GM12892 (cell line): Measurements from ENCODE around the gene TRIOBP.
"Not testable (repeated sequence)": the region's sequence is repeated elsewhere in the genome, so short reads cannot be mapped to it uniquely, and the experiment has no call there.

ENCODE experiments used
- DNase-seq: peaks from one replicate; pipeline ENCODE4 v3.0.0; 2011; ENCODE audit not compliant: insufficient read length
- FAIRE-seq: peaks from 2 replicates; lab custom pipeline; 2011; peaks lifted over from hg19 to GRCh38; lab: Jason Lieb, UNC
- POLR2A ChIP-seq: IDR thresholded peaks from 2 replicates; pipeline ENCODE4 v1.6.1; 2011; ENCODE audit warnings: low read depth, low read length, control low read depth
- POLR2AphosphoS5 ChIP-seq: IDR thresholded peaks from 2 replicates; pipeline ENCODE4 v1.6.1; 2011; ENCODE audit warnings: low read depth, low read length, control low read depth
- TAF1 ChIP-seq: IDR thresholded peaks from 2 replicates; pipeline ENCODE4 v1.6.1; 2011; ENCODE audit warnings: low read depth, mild to moderate bottlenecking, control low read depth, low read length, borderline replicate concordance

TRIOBP gene

DNA sequence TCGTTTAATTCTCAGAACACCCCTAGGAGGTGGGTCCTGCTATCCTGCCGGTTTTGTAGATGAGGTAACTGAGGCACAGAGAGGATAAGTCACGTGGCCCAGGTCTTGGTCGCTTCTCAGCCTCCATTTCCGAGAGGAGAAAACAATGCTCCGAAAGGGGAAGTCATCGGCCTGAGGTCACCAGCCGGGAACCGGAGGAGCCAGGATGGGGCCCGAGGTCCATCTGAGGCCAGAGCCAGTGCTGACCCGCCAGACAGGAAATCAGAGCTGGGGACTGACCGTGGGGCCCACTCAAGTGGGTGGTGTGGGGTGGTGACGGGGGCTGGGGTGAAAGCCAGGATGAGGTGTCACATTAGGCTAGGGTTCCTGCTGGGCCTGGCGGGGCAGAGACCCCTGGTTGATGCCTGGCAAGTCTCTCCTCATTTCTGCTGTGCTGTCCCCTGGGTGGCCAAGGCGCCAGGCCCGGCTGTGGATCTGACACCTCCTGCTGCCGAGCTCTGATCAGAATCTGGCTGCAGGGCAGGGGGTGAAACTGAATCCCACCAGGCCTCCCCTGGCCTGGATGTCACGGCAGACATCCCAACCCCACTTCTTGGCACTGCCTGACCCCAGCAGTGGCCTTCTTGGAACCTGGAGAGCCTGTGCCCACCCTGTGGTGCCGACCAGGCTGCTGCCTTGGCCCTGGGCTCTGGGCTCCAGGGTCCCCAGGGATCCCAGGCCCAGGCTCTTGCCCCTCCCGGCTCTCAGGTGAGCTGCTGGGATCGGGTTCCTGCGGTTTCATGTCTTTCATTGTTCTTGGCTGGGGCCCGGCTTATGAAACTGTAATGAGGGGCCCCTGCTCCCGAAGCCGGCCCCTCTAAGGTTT, 12.0 kb downstream of the TRIOBP start:
- DNase-seq (no peak), FAIRE-seq (no peak)
- TF ChIP-seq POLR2AphosphoS5 (no peak), TAF1 (no peak), POLR2A (no peak)

DNA sequence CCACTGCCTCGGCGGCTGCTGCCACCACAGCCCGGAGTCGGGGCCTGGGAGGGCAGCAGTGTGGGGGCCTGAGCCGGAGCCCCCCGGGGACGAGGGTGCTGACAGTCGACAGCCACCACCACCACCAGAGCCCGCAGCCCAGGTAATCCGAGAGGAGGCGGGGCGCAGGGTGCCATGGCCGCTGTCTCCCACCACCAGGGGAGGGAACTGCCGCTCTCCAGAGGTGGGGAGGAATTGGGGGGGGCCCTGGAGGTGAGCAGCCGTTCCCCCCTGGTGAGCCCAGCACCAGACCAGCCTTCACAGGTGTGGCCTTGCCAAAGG, 12.6 kb downstream of the TRIOBP start:
- TF ChIP-seq TAF1 (no peak), POLR2AphosphoS5 (no peak), POLR2A (no peak)
- no peak for DNase-seq
- no peak for FAIRE-seq

DNA sequence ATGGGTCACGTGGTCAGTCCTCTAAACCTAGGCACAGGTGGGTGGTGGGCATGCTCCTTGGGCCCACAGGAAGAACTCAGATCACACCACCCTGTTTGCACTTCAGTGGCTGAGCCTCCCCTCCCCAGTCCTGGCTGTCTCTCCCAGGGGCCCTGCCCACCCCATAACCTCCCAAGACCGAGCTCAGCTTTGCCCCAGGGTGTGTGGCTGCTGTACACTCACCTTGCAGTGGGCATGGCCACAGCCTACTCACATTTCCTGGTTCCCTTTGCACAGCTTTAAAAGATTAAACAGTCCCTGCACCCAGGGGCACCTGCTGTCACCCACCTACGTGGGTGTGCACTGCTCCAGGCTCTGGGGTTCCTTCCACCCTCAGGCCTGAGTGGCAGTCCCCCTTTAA, 13.8 kb downstream of the TRIOBP start:
- TF ChIP-seq TAF1 = no peak
- TF ChIP-seq POLR2AphosphoS5 = no peak
- TF ChIP-seq POLR2A = no peak
- DNase-seq (no peak), FAIRE-seq (no peak)

DNA sequence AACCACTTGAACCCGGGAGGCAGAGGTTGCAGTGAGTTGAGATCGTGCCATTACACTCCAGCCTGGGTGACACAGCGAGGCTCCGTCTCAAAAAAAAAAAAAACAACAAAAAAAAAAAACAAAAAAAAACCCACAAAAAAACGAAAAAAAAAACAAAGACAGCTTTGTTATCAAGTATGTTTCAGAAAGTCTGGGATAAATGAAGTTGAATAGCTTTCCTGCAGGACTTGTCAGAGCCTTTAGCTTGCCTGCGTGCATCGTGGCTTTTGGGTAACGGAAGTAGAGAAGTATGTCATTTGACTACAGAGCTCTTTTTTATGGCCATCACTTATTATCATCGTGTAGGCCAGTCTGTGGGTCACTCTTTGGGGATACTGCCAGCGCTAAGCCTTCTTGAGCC, 14.6 kb downstream of the TRIOBP start:
- no peak for FAIRE-seq
- no peak for DNase-seq
- no peak for TF ChIP-seq POLR2AphosphoS5
- no peak for TF ChIP-seq TAF1
- no peak for TF ChIP-seq POLR2A

DNA sequence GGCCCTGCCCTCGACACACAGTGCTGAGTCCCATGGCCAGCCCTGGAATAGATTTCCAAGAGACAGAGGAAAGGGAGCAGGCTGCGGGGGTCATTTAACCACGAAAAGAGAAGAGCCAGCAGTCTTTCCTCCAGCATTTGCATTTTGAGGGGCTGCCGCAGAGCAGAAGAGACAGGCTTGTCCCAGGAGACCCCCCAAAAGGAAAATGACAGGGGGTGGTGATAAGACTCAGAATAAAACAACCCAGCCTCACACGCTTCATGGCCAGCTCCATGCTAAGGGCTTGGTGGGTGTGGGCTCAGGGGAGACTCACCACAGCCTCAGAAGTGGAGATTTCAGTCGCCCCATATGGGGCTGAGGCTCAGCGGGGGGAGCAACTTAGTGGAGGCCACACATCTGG, 16.9 kb downstream of the TRIOBP start:
- DNase-seq (no peak), FAIRE-seq (no peak)
- TF ChIP-seq TAF1 (no peak), POLR2AphosphoS5 (no peak), POLR2A (no peak)

DNA sequence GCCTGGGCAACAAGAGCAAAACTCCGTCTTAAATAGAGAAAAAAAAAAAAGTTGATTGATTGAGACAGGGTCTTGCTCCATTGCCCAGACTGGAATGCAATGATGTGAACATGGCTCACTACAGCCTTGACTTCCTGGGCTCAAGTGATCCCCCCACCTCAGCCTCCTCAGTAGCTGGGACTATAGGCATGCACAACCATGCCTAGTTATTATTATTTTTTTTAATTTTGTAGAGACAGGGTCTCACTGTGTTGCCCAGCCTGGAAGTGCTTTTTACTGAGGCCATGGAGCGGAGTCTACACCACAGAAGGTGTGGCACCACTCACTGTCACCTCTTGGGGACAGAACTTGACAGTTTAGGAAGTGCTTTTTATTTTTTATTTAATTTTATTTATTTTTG, 17.8 kb downstream of the TRIOBP start:
- DNase-seq = no peak
- FAIRE-seq = no peak
- no peak for TF ChIP-seq POLR2AphosphoS5
- TF ChIP-seq TAF1 = no peak

DNA sequence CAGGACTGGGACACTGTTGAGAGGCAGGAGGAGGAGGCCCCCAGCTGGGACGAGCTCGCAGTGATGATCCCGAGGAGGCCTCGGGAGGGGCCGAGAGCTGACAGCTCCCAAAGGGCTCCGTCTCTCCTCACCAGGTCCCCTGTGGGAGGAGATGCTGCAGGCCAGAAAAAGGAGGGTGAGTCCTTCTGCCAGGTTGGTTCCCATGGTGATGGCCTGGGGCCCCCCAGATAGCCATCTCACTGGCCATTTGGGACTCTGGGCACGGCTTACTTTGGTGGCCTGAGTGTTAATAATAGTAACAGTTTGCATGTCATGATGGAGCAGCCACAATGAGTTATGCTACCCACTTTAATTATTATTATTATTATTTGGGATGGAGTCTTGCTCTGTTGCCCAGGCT, 18.9 kb downstream of the TRIOBP start:
- TF ChIP-seq POLR2A (no peak), TAF1 (no peak), POLR2AphosphoS5 (no peak)
- FAIRE-seq (no peak), DNase-seq (no peak)

DNA sequence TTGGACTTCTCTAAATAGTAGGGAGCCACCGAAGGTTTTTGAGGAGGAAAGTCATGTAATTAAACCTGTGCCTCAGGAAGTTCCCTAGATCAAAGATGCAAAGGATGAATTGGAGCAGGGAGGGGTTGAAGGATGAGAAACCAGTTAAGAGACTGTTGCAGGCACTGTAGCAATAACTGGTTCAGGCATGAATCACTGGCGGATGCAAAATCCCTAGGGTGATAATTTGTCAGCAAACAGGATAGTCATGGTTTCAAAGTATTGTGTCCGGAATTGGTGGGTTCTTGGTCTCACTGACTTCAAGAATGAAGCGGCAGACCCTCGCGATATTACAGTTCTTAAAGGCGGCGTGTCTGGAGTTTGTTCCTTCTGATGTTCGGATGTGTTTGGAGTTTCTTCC, 19.9 kb downstream of the TRIOBP start:
- DNase-seq (no peak), FAIRE-seq (no peak)
- TF ChIP-seq POLR2AphosphoS5 (no peak), POLR2A (no peak), TAF1 (no peak)

DNA sequence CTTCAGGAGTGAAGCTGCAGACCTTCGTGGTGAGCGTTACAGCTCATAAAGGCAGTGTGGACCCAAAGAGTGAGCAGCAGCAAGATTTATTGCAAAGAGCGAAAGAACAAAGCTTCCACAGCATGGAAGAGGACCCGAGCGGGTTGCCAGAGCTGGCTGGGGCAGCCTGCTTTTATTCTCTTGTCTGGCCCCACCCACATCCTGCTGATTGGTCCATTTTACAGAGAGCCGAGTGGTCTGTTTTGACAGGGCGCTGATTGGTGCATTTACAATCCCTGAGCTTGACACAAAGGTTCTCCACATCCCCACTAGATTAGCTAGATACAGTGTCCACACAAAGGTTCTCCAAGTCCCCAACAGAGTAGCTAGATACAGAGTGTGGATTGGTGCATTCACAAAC, 20.4 kb downstream of the TRIOBP start:
- FAIRE-seq = not testable (repeated sequence)

DNA sequence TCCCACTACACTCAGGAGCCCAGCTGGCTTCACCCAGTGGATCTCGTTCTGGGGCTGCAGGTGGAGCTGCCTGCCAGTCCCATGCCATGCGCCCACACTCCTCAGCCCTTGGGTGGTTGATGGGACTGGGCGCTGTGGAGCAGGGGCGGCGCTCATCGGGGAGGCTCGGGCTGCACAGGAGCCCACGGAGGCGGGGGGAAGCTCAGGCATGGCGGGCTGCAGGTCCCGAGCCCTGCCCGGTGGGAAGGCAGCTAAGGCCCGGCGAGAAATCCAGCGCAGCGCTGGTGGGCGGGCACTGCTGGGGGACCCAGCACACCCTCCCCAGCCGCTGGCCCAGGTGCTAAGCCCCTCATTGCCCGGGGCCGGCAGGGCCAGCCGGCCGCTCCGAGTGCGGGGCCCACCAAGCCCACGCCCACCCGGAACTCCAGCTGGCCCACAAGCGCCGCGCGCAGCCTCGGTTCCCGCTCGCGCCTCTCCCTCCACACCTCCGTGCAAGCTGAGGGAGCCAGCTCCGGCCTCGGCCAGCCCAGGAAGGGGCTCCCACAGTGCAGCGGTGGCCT, 21.0 kb downstream of the TRIOBP start:
- not testable (repeated sequence) for FAIRE-seq, DNase-seq

More for the DNA sequence above, 20.4 kb downstream of the TRIOBP start:
- not testable (repeated sequence) for DNase-seq

DNA sequence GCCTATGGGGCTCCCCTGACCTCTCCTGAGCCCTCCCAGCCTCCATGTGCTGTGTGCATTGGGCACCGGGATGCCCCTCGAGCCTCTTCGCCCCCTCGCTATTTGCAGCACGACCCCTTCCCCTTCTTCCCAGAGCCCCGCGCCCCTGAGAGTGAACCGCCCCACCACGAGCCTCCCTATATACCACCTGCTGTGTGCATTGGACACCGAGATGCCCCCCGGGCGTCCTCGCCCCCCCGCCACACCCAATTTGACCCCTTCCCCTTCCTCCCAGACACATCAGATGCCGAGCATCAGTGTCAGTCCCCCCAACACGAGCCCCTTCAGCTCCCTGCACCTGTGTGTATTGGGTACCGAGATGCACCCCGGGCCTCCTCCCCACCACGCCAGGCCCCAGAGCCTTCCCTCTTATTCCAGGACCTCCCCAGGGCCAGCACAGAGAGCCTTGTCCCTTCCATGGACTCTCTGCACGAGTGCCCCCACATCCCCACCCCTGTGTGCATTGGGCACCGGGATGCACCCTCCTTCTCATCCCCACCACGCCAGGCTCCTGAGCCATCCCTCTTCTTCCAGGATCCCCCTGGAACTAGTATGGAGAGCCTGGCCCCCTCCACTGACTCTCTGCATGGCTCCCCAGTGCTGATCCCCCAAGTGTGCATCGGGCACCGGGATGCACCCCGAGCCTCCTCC, 28.8 kb downstream of the TRIOBP start:
- FAIRE-seq (no peak), DNase-seq (no peak)
- TF ChIP-seq TAF1 (no peak), POLR2A (no peak)

DNA sequence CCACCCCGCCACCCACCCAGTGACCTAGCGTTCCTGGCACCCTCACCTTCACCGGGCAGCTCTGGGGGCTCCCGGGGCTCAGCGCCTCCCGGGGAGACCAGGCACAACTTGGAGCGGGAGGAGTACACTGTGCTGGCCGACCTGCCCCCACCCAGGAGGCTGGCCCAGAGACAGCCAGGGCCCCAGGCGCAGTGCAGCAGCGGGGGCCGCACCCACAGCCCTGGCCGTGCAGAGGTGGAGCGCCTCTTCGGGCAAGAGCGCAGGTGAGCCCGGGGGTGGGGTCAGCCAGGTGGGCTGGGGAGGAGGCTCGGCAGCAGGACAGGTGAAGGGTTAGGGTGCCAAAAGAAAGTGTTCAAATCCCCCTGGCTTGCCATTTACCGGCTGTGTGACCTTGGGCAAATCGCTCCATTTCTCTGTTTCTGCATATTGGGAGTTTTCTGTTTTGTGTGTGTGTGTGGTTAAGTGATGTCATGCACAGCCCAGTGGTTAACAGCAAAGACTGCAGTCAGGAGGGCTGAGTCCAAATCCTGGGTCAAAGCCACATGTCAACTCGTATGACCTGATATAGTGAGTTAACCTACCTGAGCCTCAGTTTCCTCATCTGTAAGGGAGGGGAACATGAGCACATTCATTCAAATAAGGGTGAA, 29.5 kb downstream of the TRIOBP start:
- no peak for DNase-seq
- no peak for FAIRE-seq
- TF ChIP-seq POLR2AphosphoS5 = no peak
- TF ChIP-seq TAF1 = no peak
- no peak for TF ChIP-seq POLR2A

DNA sequence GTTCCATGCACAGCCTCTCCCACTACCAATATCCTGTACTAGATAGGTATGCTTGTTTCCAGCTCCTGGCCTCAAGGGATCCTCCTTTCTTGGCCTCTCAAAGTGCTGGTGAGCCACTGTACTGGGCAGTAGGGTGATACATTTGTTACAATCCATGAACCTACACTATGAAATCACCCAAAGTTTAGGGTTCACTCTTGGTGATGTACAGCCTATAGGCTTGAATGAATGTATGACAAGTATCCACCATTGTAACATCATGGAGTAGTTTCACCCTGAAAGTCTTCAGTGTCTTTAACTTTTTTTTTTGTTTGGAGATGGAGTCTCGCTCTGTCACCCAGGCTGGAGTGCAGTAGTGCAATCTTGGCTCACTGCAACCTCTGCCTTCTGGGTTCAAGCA, 31.8 kb downstream of the TRIOBP start:
- DNase-seq (no peak), FAIRE-seq (no peak)
- TF ChIP-seq POLR2A (no peak), TAF1 (no peak), POLR2AphosphoS5 (no peak)
